Panc1 (cell line): Measurements from ENCODE around the gene SENP5. TPM values are rescaled to one million over a fixed set of nuclear protein-coding genes. Genes with fewer than 3 reads are reported as not detected.

Source experiments
- ATAC-seq: fragments of 200-7000 bp; cut with Tn5 transposase; 2 replicates; pipeline ENCODE4 v1.9.1; 2020; ENCODE audit warnings: mild to moderate bottlenecking, moderate library complexity
- BruUV-seq: library from RNA; stranded (reverse); fragments of 400-500 nt; replicated peaks from 2 replicates; lab custom pipeline; 2021; lab: Mats Ljungman, UMichigan
- CTCF ChIA-PET: fragments of 300-600 bp; sonication (Branson Sonifier 250); formaldehyde crosslinking; loops from one replicate; lab custom pipeline; 2022; ENCODE audit warnings: antibody characterized with exemption; lab: Charles Lee
- POLR2A ChIA-PET: fragments of 300-600 bp; sonication (Branson Sonifier 250); formaldehyde crosslinking; loops from one replicate; lab custom pipeline; 2022; ENCODE audit warnings: antibody characterized with exemption; lab: Charles Lee
- DNase-seq: peaks from one replicate; pipeline ENCODE4 v3.0.0-alpha.2; 2010; ENCODE audit warnings: low read depth, low spot score
- H3K27ac ChIP-seq: 2 replicates; pipeline ENCODE4 v1.5.1; 2011; ENCODE audit warnings: mild to moderate bottlenecking, low read length, inconsistent platforms
- H3K27me3 ChIP-seq: fragments of 200-500 bp; sonication (Bioruptor generic); 2 replicates; pipeline ENCODE4 v1.6.0; 2014; ENCODE audit warnings: low read length, inconsistent platforms; ENCODE audit not compliant: control insufficient read depth, insufficient read depth
- H3K36me3 ChIP-seq: fragments of 200-500 bp; sonication (Bioruptor generic); 2 replicates; pipeline ENCODE4 v1.5.1; 2014; ENCODE audit warnings: inconsistent platforms, mild to moderate bottlenecking, low read length, moderate library complexity; ENCODE audit not compliant: control insufficient read depth, insufficient read depth
- H3K4me1 ChIP-seq: 2 replicates; pipeline ENCODE4 v1.5.1; 2011; ENCODE audit warnings: inconsistent platforms, mild to moderate bottlenecking, low read length, moderate library complexity; ENCODE audit not compliant: control insufficient read depth, insufficient read depth
- H3K4me3 ChIP-seq, 2 experiments: 2 replicates each; pipeline ENCODE4 v1.5.1; 2011 to 2012; ENCODE audit warnings: low read depth in 2 of 2, low read length in 2 of 2, mild to moderate bottlenecking in 2 of 2, inconsistent platforms in 1 of 2, moderate library complexity in 1 of 2
- H3K9me3 ChIP-seq: fragments of 200-500 bp; sonication (Bioruptor generic); 2 replicates; pipeline ENCODE4 v1.5.1; 2014; ENCODE audit warnings: low read depth, mild to moderate bottlenecking, inconsistent platforms, low read length, moderate library complexity; ENCODE audit not compliant: control insufficient read depth, insufficient read depth
- POLR2AphosphoS5 ChIP-seq: IDR thresholded peaks from 2 replicates; pipeline ENCODE4 v1.6.1; 2012; ENCODE audit warnings: mild to moderate bottlenecking, low read depth, low read length, moderate library complexity
- SIN3A ChIP-seq: IDR thresholded peaks from 2 replicates; pipeline ENCODE4 v1.6.1; 2012; ENCODE audit warnings: low read depth, mild to moderate bottlenecking, low read length, moderate library complexity, borderline replicate concordance; ENCODE audit not compliant: insufficient read depth
- TCF7L2 ChIP-seq: IDR thresholded peaks from 2 replicates; pipeline ENCODE4 v1.6.1; 2011; ENCODE audit warnings: mild to moderate bottlenecking, low read depth, low read length, inconsistent platforms
- in situ Hi-C: cut with HindIII; loops from 2 replicates; pipeline ENCODE4 v1.10.0; 2016; ENCODE audit warnings: low sequenced_read_pairs, low pct_unique_long_range_greater_than_20kb
- intact Hi-C: fragments of 100-400 bp; cut with micrococcal nuclease; formaldehyde crosslinking; loops from one replicate; pipeline ENCODE4 v1.10.0; 2022; ENCODE audit not compliant: unreplicated experiment
- total RNA-seq: library from RNA; stranded (reverse); gene quantifications from one replicate; pipeline ENCODE4 v1.2.1, GENCODE V29; 2021; ENCODE audit not compliant: unreplicated experiment
- TF ChIP-seq, protein P1 (sequence below): fragments of 450-650 bp; IDR thresholded peaks from 2 replicates; pipeline ENCODE4 v1.5.1; 2017; ENCODE audit warnings: mild to moderate bottlenecking
- TF ChIP-seq, protein P2 (sequence below), 2 experiments: IDR thresholded peaks; 2 replicates each; pipeline ENCODE4 v1.6.1; 2011 to 2012; ENCODE audit warnings: low read depth in 2 of 2, control low read depth in 1 of 2, low read length in 1 of 2, mild to moderate bottlenecking in 1 of 2, moderate library complexity in 1 of 2; ENCODE audit not compliant: insufficient read depth in 1 of 2

SENP5 gene
- total RNA-seq, 1 experiment from 2014 or later: 40.0 TPM

DNA sequence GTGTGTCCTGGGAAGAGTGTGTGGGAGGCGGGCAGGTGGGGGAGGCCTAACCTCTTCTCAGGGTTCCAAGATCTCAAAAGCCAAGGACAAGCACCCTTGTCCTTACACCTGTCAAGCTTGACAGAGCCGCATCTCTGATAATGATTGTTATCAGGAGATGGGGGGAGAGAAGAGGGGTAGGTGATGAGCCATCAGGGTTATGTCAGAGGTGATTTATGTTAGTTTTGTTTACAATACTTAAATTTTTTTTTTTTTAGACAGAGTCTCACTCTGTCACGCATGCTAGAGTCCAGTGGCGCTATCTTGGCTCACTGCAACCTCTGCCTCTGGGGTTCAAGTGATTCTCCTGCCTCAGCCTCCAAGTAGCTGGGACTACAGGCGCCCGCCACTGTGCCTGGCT lies 82.0 kb downstream of the SENP5 start:
- ATAC-seq: no peak
- no peaks in the 10 kb centered on the region for H3K4me1 ChIP-seq
- ChIA-PET CTCF (interaction anchor here (0.7 kb wide), 3 partner anchors 83 to 275 kb away, joined by 3 to 6 read pairs (median 5); no protein-coding TSS in a partner anchor), POLR2A (no interaction called here)
- intact Hi-C loops: no loop called here
- in situ Hi-C loops: no loop called here
- no TSS peak for BruUV-seq
- no peaks in the 10 kb centered on the region for H3K36me3 ChIP-seq
- no peak overlapping the region for H3K27ac ChIP-seq
- H3K9me3 ChIP-seq: no peaks in the 10 kb centered on the region
- H3K27me3 ChIP-seq: no peaks in the 10 kb centered on the region
- no peak for DNase-seq
- no peak for TF ChIP-seq SIN3A
- TF ChIP-seq, protein P1, sequence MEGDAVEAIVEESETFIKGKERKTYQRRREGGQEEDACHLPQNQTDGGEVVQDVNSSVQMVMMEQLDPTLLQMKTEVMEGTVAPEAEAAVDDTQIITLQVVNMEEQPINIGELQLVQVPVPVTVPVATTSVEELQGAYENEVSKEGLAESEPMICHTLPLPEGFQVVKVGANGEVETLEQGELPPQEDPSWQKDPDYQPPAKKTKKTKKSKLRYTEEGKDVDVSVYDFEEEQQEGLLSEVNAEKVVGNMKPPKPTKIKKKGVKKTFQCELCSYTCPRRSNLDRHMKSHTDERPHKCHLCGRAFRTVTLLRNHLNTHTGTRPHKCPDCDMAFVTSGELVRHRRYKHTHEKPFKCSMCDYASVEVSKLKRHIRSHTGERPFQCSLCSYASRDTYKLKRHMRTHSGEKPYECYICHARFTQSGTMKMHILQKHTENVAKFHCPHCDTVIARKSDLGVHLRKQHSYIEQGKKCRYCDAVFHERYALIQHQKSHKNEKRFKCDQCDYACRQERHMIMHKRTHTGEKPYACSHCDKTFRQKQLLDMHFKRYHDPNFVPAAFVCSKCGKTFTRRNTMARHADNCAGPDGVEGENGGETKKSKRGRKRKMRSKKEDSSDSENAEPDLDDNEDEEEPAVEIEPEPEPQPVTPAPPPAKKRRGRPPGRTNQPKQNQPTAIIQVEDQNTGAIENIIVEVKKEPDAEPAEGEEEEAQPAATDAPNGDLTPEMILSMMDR: no peak
- no peak for TF ChIP-seq TCF7L2
- TF ChIP-seq, protein P2, sequence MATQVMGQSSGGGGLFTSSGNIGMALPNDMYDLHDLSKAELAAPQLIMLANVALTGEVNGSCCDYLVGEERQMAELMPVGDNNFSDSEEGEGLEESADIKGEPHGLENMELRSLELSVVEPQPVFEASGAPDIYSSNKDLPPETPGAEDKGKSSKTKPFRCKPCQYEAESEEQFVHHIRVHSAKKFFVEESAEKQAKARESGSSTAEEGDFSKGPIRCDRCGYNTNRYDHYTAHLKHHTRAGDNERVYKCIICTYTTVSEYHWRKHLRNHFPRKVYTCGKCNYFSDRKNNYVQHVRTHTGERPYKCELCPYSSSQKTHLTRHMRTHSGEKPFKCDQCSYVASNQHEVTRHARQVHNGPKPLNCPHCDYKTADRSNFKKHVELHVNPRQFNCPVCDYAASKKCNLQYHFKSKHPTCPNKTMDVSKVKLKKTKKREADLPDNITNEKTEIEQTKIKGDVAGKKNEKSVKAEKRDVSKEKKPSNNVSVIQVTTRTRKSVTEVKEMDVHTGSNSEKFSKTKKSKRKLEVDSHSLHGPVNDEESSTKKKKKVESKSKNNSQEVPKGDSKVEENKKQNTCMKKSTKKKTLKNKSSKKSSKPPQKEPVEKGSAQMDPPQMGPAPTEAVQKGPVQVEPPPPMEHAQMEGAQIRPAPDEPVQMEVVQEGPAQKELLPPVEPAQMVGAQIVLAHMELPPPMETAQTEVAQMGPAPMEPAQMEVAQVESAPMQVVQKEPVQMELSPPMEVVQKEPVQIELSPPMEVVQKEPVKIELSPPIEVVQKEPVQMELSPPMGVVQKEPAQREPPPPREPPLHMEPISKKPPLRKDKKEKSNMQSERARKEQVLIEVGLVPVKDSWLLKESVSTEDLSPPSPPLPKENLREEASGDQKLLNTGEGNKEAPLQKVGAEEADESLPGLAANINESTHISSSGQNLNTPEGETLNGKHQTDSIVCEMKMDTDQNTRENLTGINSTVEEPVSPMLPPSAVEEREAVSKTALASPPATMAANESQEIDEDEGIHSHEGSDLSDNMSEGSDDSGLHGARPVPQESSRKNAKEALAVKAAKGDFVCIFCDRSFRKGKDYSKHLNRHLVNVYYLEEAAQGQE (IDR thresholded peaks at IDR 0.05; ENCODE audit: insufficient read depth in 1 of 2, low read depth in 2 of 2, low read length in 1 of 2): no peak
- no peak for TF ChIP-seq POLR2AphosphoS5
- no peak overlapping the region for H3K4me3 ChIP-seq

DNA sequence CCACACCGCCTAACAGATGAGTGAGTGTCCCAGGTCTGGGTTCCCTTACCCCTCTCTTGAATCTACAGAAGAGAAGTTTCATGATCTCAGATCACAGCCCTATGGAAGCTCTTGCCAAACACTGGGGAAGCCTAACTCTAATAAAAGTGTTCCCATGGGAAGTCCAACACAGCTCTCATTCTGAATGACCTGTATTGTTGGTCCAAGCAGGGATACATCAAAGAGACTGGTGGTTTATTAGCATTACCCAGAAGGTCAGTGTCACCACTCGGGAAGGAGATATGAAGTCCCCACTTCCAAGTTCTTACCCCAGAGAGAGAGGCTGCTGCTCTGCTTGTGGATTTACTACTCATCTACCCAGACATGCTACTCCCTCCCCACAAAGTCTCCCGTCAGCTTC lies 83.7 kb downstream of the SENP5 start:
- Histone ChIP-seq H3K36me3 (no peaks in the 10 kb centered on the region), H3K4me1 (no peaks in the 10 kb centered on the region), H3K27me3 (no peaks in the 10 kb centered on the region), H3K4me3 (no peak overlapping the region), H3K9me3 (no peaks in the 10 kb centered on the region), H3K27ac (no peak overlapping the region)
- ATAC-seq: no peak
- DNase-seq: no peak
- TF ChIP-seq, protein P1: no peak
- TF ChIP-seq, protein P2 (IDR thresholded peaks at IDR 0.05; ENCODE audit: insufficient read depth in 1 of 2, low read depth in 2 of 2, low read length in 1 of 2): no peak
- no peak for TF ChIP-seq TCF7L2
- TF ChIP-seq POLR2AphosphoS5: no peak
- TF ChIP-seq SIN3A: no peak
- no TSS peak for BruUV-seq
- POLR2A ChIA-PET: no interaction called here
- CTCF ChIA-PET: no interaction called here
- intact Hi-C loops: no loop called here
- in situ Hi-C loops: no loop called here
